Osteoblast (primary cell): ENCODE results near the gene CCDC39. TPM values are rescaled to one million over a fixed set of nuclear protein-coding genes. Genes with fewer than 3 reads are reported as not detected.
"Not testable (repeated sequence)": the region's sequence is repeated elsewhere in the genome, so short reads cannot be mapped to it uniquely, and the experiment has no call there.

Source experiments
- DNase-seq: peaks from one replicate; pipeline ENCODE4 v3.0.0; 2011; ENCODE audit warnings: low spot score, mixed read lengths; ENCODE audit not compliant: insufficient read length; ENCODE audit errors: missing footprints
- H2AFZ ChIP-seq: 2 replicates; pipeline ENCODE4 v1.6.0; 2011; ENCODE audit warnings: mild to moderate bottlenecking, low read length
- H3K27ac ChIP-seq: 2 replicates; pipeline ENCODE4 v1.5.1; 2011; ENCODE audit warnings: mild to moderate bottlenecking, low read depth, low read length, moderate library complexity
- H3K27me3 ChIP-seq: 2 replicates; pipeline ENCODE4 v1.6.0; 2012; ENCODE audit warnings: mild to moderate bottlenecking, control low read depth, inconsistent platforms, low read length, moderate library complexity; ENCODE audit not compliant: insufficient read depth
- H3K36me3 ChIP-seq: 2 replicates; pipeline ENCODE4 v1.5.1; 2011; ENCODE audit warnings: mild to moderate bottlenecking, low read length, control low read depth, moderate library complexity; ENCODE audit not compliant: insufficient read depth
- H3K4me1 ChIP-seq: 2 replicates; pipeline ENCODE4 v1.5.1; 2011; ENCODE audit warnings: mild to moderate bottlenecking, low read length, control low read depth, moderate library complexity; ENCODE audit not compliant: insufficient read depth
- H3K4me2 ChIP-seq: 2 replicates; pipeline ENCODE4 v1.6.0; 2011; ENCODE audit warnings: mild to moderate bottlenecking, low read length; ENCODE audit not compliant: insufficient read depth
- H3K4me3 ChIP-seq: fragments of 200-600 bp; sonication (generic); 3 replicates; pipeline ENCODE4 v1.5.1; 2012; ENCODE audit warnings: mild to moderate bottlenecking, low read length, inconsistent platforms; ENCODE audit not compliant: insufficient read depth
- H3K79me2 ChIP-seq: 2 replicates; pipeline ENCODE4 v1.6.0; 2012; ENCODE audit warnings: mild to moderate bottlenecking, low read length, control low read depth, inconsistent platforms; ENCODE audit not compliant: insufficient read depth
- H3K9me3 ChIP-seq: 2 replicates; pipeline ENCODE4 v1.5.1; 2011; ENCODE audit warnings: low read depth, low read length, control low read depth
- H4K20me1 ChIP-seq: 2 replicates; pipeline ENCODE4 v1.6.0; 2012; ENCODE audit warnings: mild to moderate bottlenecking, low read length, control low read depth; ENCODE audit not compliant: insufficient read depth
- CTCF ChIP-seq: IDR thresholded peaks from 2 replicates; pipeline ENCODE4 v1.5.1; 2011; ENCODE audit warnings: mild to moderate bottlenecking, low read depth, low read length, moderate library complexity; ENCODE audit errors: extremely low read depth
- total RNA-seq: library from RNA; depleted of rRNA; stranded (reverse); fragments of >200 nt; gene quantifications from 2 replicates; pipeline ENCODE4 v1.2.3, GENCODE V29; 2012

CCDC39 gene
- total RNA-seq, 1 donor = not detected

DNA sequence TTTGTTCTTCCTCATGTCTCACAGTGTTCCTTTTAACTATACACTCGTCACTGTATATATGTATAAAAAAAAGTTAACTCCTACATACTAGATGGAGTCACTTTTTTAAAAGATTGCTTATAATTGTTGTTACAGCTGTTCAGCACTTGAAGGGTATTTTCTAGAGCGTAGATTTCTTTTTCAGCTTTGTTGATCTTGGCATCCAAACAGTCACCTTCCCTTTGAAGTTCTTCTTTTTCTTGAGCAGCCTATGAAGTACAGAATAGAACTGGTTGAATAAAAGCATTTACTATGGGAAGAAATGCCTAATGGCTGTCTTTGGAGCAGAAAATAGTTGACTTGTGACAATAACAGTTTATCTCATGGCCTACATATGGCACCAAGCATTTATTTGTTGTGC lies 59.6 kb downstream of the CCDC39 start:
- TF ChIP-seq CTCF = no peak
- Histone ChIP-seq H3K4me2 (no peak overlapping the region), H3K27me3 (no peaks in the 10 kb centered on the region), H3K27ac (no peak overlapping the region), H3K9me3 (no peaks in the 10 kb centered on the region), H3K4me3 (no peak overlapping the region), H4K20me1 (no peaks in the 10 kb centered on the region), H3K4me1 (no peaks in the 10 kb centered on the region), H3K36me3 (peaks cover 5% of the 10 kb centered on the region), H3K79me2 (no peaks in the 10 kb centered on the region), H2AFZ (no peak overlapping the region)
- DNase-seq = no peak

DNA sequence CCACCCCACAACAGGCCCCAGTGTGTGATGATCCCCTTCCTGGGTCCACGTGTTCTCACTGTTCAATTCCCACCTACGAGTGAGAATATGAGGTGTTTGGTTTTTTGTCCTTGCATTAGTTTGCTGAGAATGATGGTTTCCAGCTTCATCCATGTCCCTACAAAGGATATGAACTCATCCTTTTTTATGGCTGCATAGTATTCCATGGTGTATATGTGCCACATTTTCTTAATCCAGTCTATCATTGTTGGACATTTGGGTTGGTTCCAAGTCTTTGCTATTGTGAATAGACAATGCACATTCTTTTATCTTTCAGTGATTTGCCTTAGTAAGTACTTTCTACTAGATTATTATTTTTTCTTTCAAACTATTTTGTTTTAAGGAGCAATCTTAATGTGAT lies 60.7 kb downstream of the CCDC39 start:
- H3K4me3 ChIP-seq, DNase-seq, H3K4me1 ChIP-seq, H3K27me3 ChIP-seq, H3K27ac ChIP-seq, H3K4me2 ChIP-seq, H3K9me3 ChIP-seq, H2AFZ ChIP-seq, H3K79me2 ChIP-seq, H4K20me1 ChIP-seq, H3K36me3 ChIP-seq: not testable (repeated sequence)

- H3K4me3 ChIP-seq = no peak overlapping the region
- DNase-seq = no peak
- H4K20me1 ChIP-seq = no peaks in the 10 kb centered on the region
Observed at GRCh38 chr3:180617049-180617448, 62.2 kb downstream of the CCDC39 start.

GRCh38 chr3:180615954-180616353 lies 63.3 kb downstream of the CCDC39 start:
- TF ChIP-seq CTCF = no peak
- no peaks in the 10 kb centered on the region for H3K79me2 ChIP-seq

More at GRCh38 chr3:180617049-180617448, 62.2 kb downstream of the CCDC39 start:
- Histone ChIP-seq H3K79me2 (no peaks in the 10 kb centered on the region), H3K4me2 (no peak overlapping the region), H2AFZ (no peak overlapping the region), H3K4me1 (no peaks in the 10 kb centered on the region), H3K27me3 (no peaks in the 10 kb centered on the region), H3K36me3 (peaks cover 12% of the 10 kb centered on the region), H3K9me3 (no peaks in the 10 kb centered on the region), H3K27ac (no peak overlapping the region)
- TF ChIP-seq CTCF = no peak

More at GRCh38 chr3:180615954-180616353, 63.3 kb downstream of the CCDC39 start:
- no peak for DNase-seq
- Histone ChIP-seq H3K27ac (no peak overlapping the region), H3K27me3 (no peaks in the 10 kb centered on the region), H3K4me2 (no peak overlapping the region), H3K9me3 (no peaks in the 10 kb centered on the region), H3K4me3 (no peak overlapping the region), H2AFZ (no peak overlapping the region), H4K20me1 (no peaks in the 10 kb centered on the region), H3K36me3 (peaks cover 23% of the 10 kb centered on the region), H3K4me1 (no peaks in the 10 kb centered on the region)
